GM10248 (cell line): Measurements from ENCODE around the gene WWC2.

Source experiments
- CTCF ChIA-PET: fragments of 300-600 bp; sonication (Branson Sonifier 250); formaldehyde crosslinking; extraction: SDS; loops from one replicate; lab custom pipeline; 2021; ENCODE audit warnings: antibody characterized with exemption; lab: Yijun Ruan, JAX
- POLR2A ChIA-PET: fragments of 350-650 bp; sonication (Branson Sonifier 250); formaldehyde crosslinking; extraction: SDS; loops from one replicate; lab custom pipeline; 2020; ENCODE audit warnings: antibody characterized with exemption; lab: Yijun Ruan, JAX
- DNase-seq: peaks from one replicate; pipeline ENCODE4 v3.0.0; 2012; ENCODE audit errors: extremely low spot score
- CTCF ChIP-seq: IDR thresholded peaks from 2 replicates; pipeline ENCODE4 v1.5.1; 2012; ENCODE audit warnings: mild to moderate bottlenecking, low read depth; ENCODE audit errors: extremely low read depth, missing control alignments, control extremely low read depth

The WWC2 gene

GRCh38 chr4:183244019-183244418 lies 145.0 kb downstream of the WWC2 start:
- POLR2A ChIA-PET: no interaction called here
- DNase-seq: no peak
- TF ChIP-seq CTCF: no peak
- CTCF ChIA-PET: interaction anchor here (1.7 to 2.4 kb wide), 3 partner anchors 13 to 171 kb away, joined by 5 to 10 read pairs (median 6); no protein-coding TSS in a partner anchor

- ChIA-PET CTCF (interaction anchor here (1.6 to 2.4 kb wide), 4 partner anchors 12 to 172 kb away, joined by 3 to 10 read pairs (median 6); no protein-coding TSS in a partner anchor), POLR2A (no interaction called here)
- no peak for DNase-seq
- no peak for TF ChIP-seq CTCF
Measured at GRCh38 chr4:183244506-183244905, 145.4 kb downstream of the WWC2 start.

- DNase-seq: no peak
- TF ChIP-seq CTCF: no peak
- POLR2A ChIA-PET: no interaction called here
- CTCF ChIA-PET: interaction anchor here (1.2 to 10.7 kb wide), 4 partner anchors 8 to 310 kb away, joined by 6 to 140 read pairs (median 30); no protein-coding TSS in a partner anchor
Measured at GRCh38 chr4:183248201-183248600, 149.1 kb downstream of the WWC2 start.

- ChIA-PET CTCF (interaction anchor here (1.1 to 10.7 kb wide), 12 partner anchors 8 to 325 kb away, joined by 3 to 140 read pairs (median 4); no protein-coding TSS in a partner anchor), POLR2A (no interaction called here)
- peak; percentile 17 for DNase-seq
- peak; percentile 20 for TF ChIP-seq CTCF
Measured at GRCh38 chr4:183249854-183250253, 150.8 kb downstream of the WWC2 start.

DNA sequence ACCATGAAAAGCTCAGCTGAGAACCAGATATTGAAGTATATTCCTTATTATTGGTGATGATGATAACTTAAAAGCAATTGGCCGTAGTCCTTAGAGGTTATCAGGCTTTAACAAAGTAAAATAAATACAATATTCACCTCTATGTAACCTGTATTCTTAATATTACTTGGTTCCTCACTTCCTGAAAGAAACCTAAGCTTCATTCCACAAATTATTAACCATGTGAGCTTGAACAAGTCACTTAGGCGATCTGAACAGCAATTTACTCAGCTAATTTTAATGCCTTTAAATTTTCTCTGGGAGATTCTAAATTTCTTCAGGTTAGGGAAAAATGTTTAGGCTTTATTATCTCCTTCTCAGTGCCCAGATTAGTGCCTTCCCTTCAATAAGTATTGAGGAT lies 151.8 kb downstream of the WWC2 start:
- TF ChIP-seq CTCF: no peak
- DNase-seq: no peak
- ChIA-PET POLR2A (no interaction called here), CTCF (interaction anchor here (1.0 to 10.7 kb wide), 8 partner anchors 13 to 329 kb away, joined by 3 to 140 read pairs (median 8); no protein-coding TSS in a partner anchor)

DNA sequence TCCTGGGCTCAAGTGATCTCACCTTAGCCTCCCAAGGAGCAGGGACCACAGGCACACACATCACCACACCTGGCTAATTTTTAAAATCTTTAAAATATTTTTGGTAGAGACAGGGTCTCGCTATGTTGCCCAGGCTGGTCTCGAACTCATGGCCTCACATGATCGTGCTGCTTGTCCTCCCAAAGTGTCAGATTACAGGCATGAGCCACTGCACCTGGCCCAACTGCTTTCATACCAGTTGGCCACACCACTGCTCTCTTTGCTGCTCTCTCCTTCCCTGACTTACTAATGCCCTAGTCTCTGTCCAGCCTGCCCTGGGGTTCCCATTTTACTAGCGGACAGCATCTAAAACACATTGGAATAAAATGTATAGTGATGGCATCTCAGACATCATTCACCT lies 153.9 kb downstream of the WWC2 start:
- TF ChIP-seq CTCF: no peak
- CTCF ChIA-PET: interaction anchor here (1.0 to 10.7 kb wide), 3 partner anchors 10 to 315 kb away, joined by 3 to 140 read pairs (median 55); no protein-coding TSS in a partner anchor
- no peak for DNase-seq
- POLR2A ChIA-PET: no interaction called here

- no peak for TF ChIP-seq CTCF
- ChIA-PET POLR2A (no interaction called here), CTCF (interaction anchor here (0.7 to 10.7 kb wide), 7 partner anchors 10 to 328 kb away, joined by 3 to 140 read pairs (median 3); no protein-coding TSS in a partner anchor)
- no peak for DNase-seq
Measured at GRCh38 chr4:183253451-183253850, 154.4 kb downstream of the WWC2 start.
